GM18505 (cell line): ENCODE results near the gene C20orf144.
"Not testable (repeated sequence)": the region's sequence is repeated elsewhere in the genome, so short reads cannot be mapped to it uniquely, and the experiment has no call there.

Experiments used
- ATAC-seq: cut with Tn5 transposase; IDR thresholded peaks from one replicate; pipeline ENCODE4 v1.9.1; 2021; ENCODE audit not compliant: unreplicated experiment
- POLR2A ChIP-seq: IDR thresholded peaks from 4 replicates; pipeline ENCODE4 v1.6.1; 2011; ENCODE audit warnings: borderline replicate concordance; ENCODE audit not compliant: insufficient read depth, insufficient read length; ENCODE audit errors: extremely low read depth

The C20orf144 gene

GRCh38 chr20:33644313-33645071, 17.6 kb upstream of the C20orf144 start:
- no peak for TF ChIP-seq POLR2A

GRCh38 chr20:33645072-33645358, 17.1 kb upstream of the C20orf144 start:
- no peak for ATAC-seq
- TF ChIP-seq POLR2A: no peak

More at GRCh38 chr20:33644313-33645071, 17.6 kb upstream of the C20orf144 start:
- ATAC-seq: no peak

GRCh38 chr20:33645396-33645795, 16.7 kb upstream of the C20orf144 start:
- ATAC-seq: no peak
- no peak for TF ChIP-seq POLR2A

DNA sequence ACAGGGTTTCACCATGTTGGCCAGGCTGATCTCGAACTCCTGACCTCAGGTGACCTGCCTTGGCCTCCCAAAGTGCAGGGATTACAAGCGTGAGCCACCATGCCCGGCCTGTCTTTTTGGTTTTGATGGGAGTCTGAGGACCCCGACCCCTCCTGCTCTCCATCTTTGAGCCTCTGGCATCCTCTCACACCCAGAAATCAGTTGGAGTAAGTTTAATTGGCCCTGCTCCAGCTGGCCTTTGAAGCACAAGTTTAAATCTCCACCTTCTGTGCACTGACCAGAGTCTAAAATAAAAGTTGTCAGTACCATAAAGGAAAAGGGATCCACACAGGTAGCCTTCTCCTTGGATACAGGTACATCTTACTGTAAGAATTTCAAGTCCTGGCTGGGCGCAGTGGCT, 15.9 kb upstream of the C20orf144 start:
- no peak for TF ChIP-seq POLR2A
- ATAC-seq: no peak

DNA sequence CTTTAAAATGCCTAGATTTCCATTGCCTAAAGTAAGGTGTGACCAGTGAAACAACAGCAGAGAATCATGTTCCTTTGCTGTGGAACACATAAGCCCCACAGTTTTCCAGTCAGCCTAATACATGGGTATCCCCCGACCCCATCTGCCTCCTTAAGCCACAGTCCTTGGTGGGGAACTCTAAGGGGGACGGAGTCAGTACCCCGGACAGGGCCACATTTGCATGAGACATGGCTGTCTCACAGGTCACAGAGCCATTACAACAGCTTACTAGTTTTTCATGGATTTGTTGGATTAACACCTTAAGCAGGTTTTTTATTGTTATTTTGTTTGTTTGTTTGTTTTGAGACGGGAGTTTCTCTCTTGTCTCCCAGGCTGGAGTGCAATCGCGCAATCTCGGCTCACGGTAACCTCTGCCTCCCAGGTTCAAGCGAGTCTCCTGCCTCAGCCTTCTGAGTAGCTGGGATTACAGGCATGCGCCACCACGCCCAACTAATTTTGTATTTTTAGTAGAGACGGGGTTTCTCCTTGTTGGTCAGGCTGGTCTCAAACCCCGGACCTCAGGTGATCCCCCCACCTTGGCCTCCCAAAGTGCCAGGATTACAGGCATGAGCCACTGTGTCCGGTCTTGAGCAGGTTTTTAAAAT, 15.0 kb upstream of the C20orf144 start:
- ATAC-seq: not testable (repeated sequence)

- no peak for TF ChIP-seq POLR2A
- no peak for ATAC-seq
Observed at GRCh38 chr20:33647603-33648395, 14.3 kb upstream of the C20orf144 start.

DNA sequence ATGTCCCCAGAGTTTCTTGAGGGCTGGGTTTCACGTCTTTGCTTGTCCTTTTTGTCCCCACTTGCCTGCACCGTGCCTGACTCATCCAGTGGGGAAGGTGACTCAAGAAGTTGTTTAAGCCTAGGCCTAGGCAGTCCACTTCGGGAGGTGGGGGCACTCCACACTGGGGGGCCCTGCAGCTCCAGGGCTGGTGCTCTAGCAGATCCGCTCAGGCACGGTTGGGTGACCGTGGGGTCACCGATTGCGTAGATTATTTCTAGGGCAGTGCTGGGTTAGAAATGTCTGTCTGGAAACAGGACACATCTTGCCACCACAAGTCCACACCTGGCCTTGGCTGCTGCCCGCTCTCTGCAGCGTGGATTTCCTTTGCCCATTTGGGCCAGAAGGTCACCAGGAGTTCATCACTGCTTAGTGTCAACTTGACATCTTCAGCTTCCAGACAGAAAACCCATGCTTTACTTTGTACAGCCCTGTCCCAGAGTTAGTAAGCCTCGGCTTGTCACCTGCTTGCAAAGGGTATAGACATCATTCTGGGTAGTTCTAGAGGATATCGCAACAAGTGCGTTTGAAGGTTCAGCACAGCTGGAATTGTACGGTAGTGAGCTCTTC, 13.6 kb upstream of the C20orf144 start:
- TF ChIP-seq POLR2A: no peak
- no peak for ATAC-seq

DNA sequence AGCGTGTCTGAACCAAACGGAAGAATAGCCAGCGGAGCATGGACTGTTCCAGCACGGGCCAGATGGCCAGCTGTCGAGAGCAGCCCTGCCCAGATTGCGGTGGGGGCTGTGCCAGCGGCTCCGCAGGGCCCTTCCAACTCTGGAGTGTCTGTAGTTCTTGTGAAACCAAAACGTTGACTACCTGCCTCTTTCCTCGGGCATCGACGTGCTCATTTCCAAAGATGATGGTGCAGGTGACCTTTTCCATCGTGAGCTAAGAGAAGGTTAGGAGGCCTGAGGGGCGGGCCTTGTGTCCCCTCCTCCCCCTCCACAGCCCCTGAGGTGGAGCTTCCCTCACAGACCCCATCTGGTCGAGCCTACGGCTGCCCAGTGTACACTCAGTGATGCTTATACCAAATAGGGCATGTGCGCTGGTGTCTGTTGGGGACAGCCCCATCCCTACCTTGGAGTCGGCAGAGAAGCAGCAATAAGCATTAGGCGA, 12.9 kb upstream of the C20orf144 start:
- no peak for ATAC-seq
- no peak for TF ChIP-seq POLR2A

- ATAC-seq: no peak
- no peak for TF ChIP-seq POLR2A
Observed at GRCh38 chr20:33650111-33650752, 11.9 kb upstream of the C20orf144 start.

GRCh38 chr20:33650753-33651561, 11.2 kb upstream of the C20orf144 start:
- ATAC-seq: no peak

GRCh38 chr20:33651562-33652048, 10.5 kb upstream of the C20orf144 start:
- TF ChIP-seq POLR2A: no peak
- ATAC-seq: no peak

More at GRCh38 chr20:33650753-33651561, 11.2 kb upstream of the C20orf144 start:
- no peak for TF ChIP-seq POLR2A

DNA sequence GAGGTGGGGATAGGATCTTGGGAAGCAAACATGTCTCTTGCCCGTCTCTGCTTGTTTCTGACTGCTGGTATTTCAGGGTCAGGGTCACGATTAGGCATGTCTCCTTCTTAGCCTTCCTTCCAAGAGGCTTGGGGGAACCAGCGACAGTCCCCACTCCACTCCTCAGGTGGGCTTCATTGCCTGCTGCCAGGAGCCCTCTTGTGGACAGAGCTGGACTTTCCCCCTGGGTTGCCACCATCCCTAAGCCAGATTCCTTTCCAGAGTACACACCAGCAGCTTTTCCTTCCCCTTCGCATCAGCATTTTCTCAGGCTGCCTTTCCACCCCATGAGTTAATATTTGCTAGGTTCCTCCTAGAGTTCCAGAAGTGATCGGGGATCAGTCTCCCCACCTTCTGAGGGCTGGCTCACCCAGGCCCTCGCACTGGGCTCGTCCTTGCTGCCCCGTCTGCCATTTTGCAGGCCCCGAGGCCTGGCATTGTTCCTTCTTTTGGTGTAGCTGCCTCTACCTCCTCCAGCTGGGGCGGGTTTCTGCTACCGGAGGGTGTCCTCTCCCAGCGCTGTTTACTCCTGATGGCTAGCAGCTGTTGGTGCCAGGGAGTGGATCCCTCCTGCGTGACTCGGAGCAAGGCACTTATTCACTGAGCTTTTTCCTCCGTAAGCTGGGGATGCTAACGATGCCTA, 8.8 kb upstream of the C20orf144 start:
- no peak for ATAC-seq
- no peak for TF ChIP-seq POLR2A

GRCh38 chr20:33653900-33654596, 8.1 kb upstream of the C20orf144 start:
- ATAC-seq: no peak
- TF ChIP-seq POLR2A: no peak
